GM21619 (cell line): ENCODE measurements around the gene PLBD2.

Experiments used
- ATAC-seq: cut with Tn5 transposase; IDR thresholded peaks from one replicate; pipeline ENCODE4 v1.9.1; 2021; ENCODE audit not compliant: unreplicated experiment

The PLBD2 gene

GRCh38 chr12:113392520-113392919 lies 34.1 kb downstream of the PLBD2 start:
- no peak for ATAC-seq

GRCh38 chr12:113392988-113393579 lies 34.7 kb downstream of the PLBD2 start:
- ATAC-seq, result no peak

DNA sequence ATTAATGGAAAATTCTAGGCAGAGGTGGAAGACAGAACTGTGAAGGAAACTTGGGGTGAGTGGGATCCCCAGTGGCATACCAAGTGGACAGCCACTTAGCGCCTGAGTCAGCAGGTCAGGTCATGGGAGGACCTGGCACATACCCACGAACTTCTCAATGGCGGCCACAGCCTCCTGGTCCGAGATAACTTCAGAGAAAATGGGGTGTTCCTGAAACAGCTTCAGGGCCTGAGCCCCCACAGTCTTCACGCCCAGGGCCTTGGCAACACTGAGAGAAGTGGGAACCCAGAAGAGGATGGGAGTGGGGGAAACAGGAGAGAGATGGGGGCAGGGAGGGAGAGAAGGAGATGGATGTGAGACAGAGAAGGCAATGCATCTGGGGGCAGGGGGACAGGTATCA lies 35.4 kb downstream of the PLBD2 start:
- no peak for ATAC-seq

GRCh38 chr12:113395119-113395518 lies 36.7 kb downstream of the PLBD2 start:
- ATAC-seq, result no peak

DNA sequence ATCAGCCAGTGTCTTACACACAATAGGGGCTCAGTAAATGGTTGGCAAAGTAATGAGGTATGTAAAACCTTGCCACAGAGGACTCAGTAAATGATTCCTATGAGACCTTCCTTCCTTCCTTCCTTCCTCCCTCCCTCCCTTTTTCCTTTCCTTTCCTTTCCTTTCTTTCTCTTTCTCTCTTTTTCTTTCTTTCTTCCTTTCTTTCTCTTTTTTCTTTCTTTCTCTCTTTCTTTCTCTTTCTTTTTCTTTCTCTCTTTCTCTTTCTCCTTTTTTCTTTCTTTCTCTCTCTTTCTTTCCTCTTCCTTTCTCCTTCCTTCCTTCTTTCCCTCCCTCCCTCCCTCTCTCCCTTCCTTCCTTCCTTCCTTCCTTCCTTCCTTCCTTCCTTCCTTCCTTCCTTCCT lies 37.8 kb downstream of the PLBD2 start:
- no peak for ATAC-seq

DNA sequence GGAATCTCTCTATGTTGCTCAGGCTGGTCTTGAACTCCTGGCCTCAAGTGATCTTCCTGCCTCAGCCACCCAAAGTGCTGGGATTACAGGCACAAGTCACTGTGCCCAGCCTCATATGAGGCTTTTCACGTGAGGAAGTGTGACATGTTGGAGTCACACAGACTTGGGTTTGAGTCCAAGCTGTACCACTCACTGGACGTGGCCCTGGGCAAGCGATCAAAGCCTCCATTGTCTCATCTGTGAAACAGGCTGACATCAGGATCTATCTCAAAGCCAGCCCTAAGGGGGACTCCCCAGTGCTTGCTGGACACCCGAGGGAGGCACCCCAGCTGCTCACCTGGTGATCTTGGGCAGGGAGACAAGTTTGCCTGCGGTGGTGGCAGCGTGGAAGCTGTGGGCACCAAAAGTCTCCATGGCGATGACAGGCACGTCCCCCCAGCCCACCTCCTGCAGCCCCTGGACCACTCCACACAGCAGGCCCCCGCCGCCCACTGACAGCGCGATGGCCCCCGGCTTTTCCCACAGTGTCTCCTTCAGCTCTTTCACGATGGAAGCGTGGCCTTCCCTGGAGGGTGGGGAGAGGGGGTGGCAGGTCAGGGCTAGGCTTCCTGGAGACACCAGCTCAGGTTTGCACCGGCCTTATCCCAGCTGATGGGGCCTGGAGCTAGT lies 38.6 kb downstream of the PLBD2 start:
- no peak for ATAC-seq

GRCh38 chr12:113397497-113398197 lies 39.3 kb downstream of the PLBD2 start:
- no peak for ATAC-seq

- no peak for ATAC-seq
Measured at GRCh38 chr12:113398346-113399290, 40.2 kb downstream of the PLBD2 start.

- no peak for ATAC-seq
Measured at GRCh38 chr12:113399490-113399889, 41.1 kb downstream of the PLBD2 start.

- no peak for ATAC-seq
Measured at GRCh38 chr12:113400362-113400761, 42.0 kb downstream of the PLBD2 start.

DNA sequence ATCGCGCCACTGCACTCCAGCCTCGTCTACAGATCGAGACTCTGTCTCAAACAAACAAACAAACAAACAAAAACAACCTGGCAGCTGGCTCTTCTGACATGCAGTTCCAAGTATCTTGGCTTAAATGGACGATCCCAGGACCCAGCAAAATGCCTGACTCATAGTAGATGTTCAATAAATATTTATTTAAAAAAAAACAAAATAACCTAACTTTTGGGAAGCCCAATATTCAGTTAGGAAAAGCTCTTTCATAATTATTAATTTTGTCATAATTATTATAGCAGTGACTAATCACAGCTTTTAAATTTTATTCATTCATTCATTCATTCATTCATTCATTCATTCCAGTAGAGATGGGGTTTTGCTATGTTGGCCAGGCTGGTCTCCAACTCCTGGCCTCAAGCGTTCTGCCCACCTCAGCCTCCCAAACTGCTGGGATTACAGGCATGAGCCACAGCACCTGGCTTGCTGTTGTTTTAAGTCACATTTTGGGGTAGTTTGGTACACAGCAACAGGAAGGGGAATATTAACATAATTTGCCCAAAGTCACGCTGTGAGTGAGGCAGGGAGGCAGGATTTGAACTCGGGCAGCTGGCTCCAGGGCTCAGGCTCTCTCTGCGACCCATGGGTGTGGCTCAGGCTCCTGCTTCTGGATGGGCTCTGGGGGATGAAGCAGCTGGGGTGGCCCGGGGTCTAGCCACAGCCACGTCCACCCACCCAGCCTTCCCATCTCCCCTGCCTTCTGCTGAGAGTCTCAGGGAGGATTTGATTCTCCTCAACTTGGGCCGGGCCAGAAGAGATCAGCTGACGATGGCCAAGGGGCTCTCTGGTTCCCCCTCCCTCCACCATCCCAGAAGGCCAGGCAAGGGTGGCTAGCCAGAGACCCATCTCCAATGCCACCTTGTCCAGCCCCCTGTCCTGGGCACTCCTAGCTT lies 42.9 kb downstream of the PLBD2 start:
- no peak for ATAC-seq

- ATAC-seq, result no peak
Measured at GRCh38 chr12:113402586-113403260, 44.3 kb downstream of the PLBD2 start.

- no peak for ATAC-seq
Measured at GRCh38 chr12:113403435-113404415, 45.3 kb downstream of the PLBD2 start, which contains the start of gene SDS. Gene SDS (minus strand): TSS chr12:113403887. CDS start chr12:113399708, 4,179 bp downstream.

GRCh38 chr12:113405694-113406093 lies 47.3 kb downstream of the PLBD2 start:
- ATAC-seq, result no peak

- ATAC-seq, result no peak
Measured at GRCh38 chr12:113407931-113408600, 49.7 kb downstream of the PLBD2 start.

DNA sequence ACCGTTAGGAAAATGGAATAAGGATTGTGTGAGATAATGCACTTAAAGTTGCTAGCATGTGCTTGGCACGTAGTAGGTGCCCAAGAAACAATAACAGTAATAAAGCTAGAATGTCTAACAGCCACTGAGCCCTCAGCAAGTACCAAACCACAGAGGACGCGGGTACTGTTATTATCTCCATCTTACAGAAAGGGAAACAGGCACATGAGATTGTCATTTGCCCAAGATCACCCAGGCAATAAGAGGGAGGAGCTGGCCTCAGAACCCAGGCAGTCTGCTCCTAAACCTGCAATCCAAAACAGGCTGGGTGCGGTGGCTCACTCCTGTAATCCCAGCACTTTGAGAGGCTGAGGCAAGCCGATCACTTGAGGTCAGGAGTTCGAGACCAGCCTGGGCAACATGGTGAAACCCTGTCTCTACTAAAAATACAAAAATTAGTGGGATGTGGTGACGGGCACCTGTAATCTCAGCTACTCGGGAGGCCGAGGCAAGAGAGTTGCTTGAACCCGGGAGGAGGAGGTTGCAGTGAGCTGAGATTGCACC lies 50.4 kb downstream of the PLBD2 start:
- ATAC-seq, result no peak

DNA sequence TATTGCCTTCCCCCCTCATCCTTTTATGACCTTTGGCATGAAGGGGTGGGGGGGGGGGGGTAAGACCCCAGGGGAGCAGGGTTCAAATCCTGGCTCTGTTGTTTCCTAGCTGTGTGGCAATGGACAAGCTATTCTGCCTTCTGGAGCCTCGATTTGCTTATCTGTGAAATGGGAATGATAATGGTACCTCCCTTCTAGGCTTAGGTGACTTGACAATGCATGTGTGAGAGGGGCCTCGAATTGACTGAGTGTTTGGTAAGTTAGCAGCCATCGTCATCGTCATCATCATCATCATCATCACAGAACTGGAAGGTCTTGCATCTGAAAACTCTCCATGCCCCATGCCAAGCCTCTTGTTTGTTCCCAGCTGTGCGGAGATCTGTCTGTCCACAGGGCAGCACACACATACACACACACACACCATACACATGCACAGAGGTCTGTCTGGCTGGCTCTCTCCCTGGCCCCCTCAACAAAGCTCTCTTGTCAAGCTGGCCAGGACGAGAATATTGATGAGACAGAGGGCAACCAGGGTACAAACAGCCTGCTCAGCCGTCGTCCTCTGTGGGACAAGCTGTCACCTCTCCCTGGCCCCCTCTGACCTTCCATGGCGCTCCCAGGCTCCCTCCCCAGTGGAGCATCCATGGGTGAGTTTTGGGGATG lies 51.2 kb downstream of the PLBD2 start:
- no peak for ATAC-seq
